Measurements from ENCODE around the gene FANCI. TPM values are rescaled to one million over a fixed set of nuclear protein-coding genes. Genes with fewer than 3 reads are reported as not detected.

FANCI gene
- polyA plus RNA-seq, 4 donors: 30.4 to 43.0 (median 34.9) TPM

DNA sequence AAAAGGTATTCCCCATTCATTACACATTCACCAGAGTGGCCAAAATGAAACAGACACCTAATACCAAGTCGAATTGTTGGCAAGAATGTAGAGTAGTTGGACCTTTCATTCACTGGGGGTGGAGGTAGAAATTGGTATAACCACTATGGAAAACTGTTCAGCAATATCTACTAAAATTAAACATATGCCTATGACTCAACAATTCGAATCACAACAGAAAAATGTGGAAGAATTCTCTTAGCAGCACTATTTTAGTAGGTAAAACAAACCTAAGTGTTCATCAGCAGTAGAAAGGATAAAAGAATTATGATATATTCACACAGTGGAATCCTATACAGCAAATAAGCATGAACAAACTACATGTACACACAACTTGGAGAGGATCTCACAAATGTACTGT, 60.2 kb downstream of the FANCI start:
- no peak for DNase-seq (ENCODE audit: low read depth in 4 of 4, low spot score in 2 of 4)

DNA sequence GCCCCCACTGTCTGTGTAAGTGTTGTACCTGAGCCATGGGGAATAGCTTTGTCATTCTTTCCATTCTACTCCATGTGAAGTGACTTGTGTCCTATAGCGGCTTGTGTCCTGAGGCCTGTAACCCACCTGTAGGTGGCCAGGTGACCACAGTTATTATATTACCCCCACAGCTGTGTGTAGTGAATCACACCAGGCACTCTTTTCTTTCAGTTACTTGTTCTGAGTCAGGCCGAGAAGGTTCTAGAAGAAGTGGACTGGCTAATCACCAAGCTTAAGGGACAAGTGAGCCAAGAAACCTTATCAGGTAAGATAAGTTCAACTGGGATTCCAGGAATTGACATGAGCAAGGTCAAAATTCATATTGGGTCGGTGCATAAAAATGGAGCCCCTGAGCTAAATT, 61.6 kb downstream of the FANCI start:
- no peak for DNase-seq (ENCODE audit: low read depth in 4 of 4, low spot score in 2 of 4)

DNA sequence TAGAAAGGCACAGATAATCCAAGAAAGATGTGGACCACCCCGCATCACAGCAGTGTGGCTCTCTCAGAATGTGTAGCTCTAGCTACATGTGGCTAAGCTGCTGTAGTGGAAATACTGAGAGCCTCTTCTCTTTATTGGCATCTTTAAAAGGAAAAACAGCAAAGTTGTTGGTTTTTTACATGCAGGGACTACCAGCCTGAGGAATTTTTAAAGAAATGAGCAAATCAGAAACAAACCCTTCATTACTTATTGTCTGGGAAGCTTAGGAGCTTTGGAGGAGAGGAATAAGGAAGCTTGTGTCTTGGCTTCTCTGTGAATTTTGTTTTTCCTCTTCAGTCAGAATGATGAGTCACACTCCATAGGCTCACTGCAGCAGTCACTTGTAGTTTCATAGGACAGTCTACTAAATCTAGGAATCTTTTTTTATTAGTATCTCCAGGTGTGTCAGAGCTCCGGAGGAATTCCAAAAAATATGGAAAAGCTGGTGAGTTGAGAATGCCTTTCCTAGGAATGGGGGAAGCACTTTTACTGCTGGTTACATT, 63.3 kb downstream of the FANCI start:
- no peak for DNase-seq (ENCODE audit: low read depth in 4 of 4, low spot score in 2 of 4)

DNA sequence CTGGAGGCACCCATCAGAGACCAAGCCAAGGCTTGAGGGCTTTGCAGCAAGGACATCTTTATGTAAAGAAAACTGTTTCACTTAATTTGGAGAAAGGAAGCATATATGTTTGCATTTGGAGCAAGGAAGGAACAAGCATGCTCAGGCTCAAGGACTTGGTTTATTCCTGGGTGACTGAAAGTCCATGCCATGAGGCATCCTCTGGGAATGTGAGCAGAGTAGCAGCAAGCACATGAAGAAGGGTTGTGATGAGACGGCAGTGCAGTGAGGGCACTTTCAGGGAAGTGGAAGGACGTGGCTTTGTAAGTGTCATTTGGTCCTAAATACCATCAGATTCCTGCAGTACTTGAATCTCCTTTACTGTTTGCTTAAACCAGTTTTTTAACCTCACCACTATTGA, 64.0 kb downstream of the FANCI start:
- no peak for DNase-seq (ENCODE audit: low read depth in 4 of 4, low spot score in 2 of 4)

DNA sequence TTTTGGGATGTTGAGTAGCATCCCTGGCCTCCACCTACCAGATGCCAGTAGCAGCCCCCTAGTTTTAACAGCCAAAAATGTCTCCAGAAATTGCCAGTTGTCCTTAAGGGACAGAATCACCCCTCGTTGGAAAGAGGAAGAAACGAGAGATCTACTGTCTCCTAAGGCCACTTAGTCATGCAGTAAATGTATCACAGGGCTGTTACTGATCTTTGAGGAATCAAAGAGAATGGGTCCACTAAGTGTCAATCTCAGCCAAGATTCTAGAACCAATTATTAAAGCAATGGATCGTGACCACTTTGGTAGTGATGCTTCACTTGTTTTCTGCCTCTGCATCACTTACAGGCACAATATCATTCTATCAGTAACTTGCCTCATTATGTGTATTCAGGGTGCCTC, 64.5 kb downstream of the FANCI start:
- DNase-seq (ENCODE audit: low read depth in 4 of 4, low spot score in 2 of 4): no peak

DNA sequence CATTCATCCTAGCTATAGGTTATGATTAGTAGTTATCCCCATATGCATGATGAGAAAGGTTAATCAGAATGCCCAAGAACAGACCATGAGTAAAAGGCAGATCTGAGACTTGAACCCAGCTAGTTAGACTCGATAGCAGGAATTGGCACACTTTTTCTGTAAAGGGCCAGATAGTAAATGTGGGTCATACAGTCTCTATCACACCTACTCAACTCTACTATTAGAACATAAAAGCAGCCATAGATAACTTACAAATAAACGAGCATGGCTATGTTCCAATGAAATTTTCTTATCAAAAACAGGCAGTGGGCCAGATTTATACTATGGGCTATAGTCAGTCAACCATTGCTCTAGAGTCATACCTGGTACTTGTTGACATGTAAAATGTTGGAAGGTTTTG, 66.2 kb downstream of the FANCI start:
- no peak for DNase-seq (ENCODE audit: low read depth in 4 of 4, low spot score in 2 of 4)

DNA sequence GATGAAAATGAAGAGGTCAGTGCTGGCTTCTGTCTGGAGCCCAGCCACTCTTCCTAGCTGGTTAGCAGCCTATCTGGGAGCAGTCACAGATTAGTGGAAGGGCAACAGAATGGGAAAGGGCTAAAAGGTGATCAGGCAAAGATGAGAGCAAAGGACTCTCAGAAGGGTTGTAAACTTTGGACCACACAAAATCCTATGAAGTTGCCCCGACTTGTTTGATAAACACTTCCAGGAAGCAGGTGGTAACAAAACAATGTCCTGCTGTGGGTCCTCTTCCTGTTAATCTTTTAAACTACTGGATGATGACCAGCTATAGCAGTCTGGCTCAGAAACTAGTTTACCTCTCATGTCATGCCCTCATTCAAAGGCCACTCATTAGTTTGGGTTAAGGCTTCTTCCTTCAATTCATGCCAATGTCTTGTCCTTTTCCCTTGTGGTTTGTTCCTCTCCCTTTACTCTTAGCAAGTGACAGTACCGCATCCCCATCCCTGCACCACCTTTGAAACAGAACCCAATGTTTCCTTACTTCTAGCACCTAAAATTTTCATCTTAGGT, 71.7 kb downstream of the FANCI start:
- DNase-seq (ENCODE audit: low read depth in 4 of 4, low spot score in 2 of 4): no peak

DNA sequence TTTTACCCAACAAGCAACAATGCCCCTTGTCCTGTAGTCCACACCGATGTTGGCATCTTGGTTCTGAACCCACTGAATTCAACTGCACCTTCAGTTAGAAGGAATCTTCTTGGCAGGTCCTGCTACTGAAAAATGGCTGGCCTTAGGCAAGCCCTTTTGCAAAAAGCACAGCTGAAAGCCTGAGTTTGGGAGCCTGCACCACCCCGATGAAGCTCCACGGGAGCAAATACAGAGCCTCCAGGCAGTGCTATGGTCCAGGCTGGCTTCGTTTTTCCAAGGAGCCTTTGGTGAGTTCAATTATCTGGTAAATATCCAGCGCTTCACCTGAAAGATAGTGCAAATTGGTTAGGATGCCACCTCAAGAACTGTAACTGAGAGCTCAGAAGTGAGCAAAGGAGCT, 72.7 kb downstream of the FANCI start:
- no peak for DNase-seq (ENCODE audit: low read depth in 4 of 4, low spot score in 2 of 4)

DNA sequence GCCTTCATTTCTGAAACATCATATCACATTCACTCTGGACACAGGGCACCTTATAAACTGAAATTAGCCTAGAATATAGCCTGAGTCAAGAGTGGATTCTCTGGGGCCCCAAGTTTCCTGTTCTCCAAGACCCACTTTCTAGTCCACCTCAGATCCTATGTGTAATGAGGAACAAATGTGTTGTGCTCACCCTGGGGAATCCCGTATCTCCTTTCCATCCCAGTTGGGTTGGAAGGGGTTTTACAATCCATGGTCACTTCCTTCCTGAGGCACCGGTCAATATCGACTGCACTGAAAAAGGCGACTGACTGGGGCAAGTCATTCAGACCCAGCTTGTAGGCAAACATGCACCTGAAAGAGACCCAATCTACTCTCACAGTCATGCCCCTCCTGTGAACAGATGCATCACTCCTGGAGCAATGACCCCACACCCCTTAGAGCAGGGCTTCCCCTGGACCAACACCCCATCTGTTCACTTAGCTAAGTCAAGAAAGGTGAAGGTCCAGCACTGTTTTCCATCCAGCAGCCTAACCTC, 73.5 kb downstream of the FANCI start:
- no peak for DNase-seq (ENCODE audit: low read depth in 4 of 4, low spot score in 2 of 4)

DNA sequence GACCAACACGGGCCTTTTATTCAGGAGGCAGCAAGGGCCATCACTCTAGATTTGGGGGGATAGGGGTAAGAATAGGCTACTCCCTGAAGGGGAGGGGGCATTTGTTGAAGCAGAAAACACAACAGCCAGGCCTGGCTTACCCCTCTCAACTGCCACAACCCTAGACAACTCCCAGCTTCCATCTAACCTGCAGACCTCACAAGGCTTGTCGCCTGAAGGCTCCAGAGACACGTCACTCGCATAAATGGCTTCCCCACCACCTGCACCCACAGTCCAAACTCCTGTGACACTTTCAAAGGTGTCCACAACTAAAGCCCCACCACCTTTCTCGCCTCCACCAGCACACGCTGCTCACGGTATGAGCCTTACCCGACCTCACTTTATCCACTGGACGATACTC, 75.9 kb downstream of the FANCI start:
- DNase-seq (ENCODE audit: low read depth in 4 of 4, low spot score in 2 of 4): no peak

DNA sequence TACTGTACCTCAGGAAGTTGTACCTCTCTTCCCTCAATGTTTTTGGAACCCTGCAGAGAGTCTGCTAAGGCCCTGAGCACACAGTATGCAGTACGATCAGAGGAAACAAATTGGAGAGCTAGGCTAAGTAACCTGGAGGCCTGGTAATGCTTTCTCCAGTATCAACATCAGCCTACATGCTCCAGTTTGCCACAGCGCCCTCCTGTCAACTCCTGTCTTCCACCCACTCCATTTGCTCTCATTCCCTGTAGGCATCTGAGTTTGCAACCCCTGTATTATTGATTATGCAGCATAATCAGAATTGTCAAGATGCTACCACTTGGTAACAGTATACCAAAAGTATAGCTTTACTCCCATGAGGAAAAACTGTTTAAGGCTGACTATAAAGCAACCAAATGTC, 76.4 kb downstream of the FANCI start:
- DNase-seq (ENCODE audit: low read depth in 4 of 4, low spot score in 2 of 4): no peak

DNA sequence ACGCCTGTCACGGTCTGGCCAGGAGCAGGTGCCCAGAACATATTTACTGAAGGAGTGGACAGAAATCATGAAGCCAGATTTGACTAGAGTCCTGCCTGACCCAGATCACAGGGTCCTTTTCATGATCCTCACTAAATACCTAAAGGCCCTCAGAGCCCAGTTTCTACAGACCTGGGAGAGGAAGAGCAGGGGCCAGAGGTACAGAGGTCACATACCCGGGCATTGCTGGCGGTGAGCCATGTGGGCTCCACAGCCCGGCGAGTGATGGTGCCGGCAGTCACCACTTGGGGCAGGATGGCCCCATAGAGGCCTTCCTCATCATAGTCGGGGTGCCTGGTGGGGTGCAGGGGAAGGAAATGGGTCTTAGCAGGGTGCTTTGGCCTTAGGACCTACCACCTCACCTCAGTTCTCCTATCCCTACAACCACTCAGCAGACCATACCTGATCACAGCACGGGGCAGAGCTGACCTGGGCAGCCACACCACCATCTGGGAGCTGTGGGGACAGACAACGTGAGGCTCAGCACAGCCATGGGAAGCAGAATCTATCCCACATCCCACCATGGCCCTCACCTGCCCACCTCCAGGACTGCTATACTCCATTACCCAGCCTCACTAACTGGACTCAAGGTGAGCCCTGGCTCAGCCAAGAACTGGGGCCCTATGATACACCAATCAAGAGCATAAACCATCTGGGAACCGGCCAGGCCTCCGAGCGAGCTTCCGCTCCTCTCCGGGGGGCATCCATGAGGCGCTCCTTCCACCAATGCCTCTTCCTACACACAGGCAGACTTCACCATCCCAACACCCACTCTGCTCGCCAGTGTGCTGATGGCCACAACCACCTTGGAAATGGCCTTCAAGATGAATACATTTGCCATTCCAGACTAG, 78.0 kb downstream of the FANCI start:
- no peak for DNase-seq (ENCODE audit: low read depth in 4 of 4, low spot score in 2 of 4)

DNA sequence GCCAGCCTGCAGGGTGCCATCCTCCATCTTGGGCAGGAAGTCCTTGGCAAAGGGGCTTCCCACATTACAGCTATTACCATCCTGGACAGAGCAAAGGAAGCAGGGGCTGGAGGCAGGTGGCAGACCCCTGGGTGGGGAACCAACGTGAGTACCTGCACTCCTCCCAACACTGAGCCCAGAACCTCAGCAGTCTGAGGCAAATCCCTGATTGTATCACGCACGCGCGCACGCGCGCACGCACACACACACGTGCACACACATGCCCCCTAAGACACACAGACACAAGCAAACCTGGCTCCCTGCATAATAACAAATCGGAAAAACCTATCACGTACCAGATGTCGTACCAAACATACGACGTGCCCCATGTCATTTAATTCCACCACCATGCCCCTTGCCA, 79.0 kb downstream of the FANCI start:
- DNase-seq (ENCODE audit: low read depth in 4 of 4, low spot score in 2 of 4): no peak

DNA sequence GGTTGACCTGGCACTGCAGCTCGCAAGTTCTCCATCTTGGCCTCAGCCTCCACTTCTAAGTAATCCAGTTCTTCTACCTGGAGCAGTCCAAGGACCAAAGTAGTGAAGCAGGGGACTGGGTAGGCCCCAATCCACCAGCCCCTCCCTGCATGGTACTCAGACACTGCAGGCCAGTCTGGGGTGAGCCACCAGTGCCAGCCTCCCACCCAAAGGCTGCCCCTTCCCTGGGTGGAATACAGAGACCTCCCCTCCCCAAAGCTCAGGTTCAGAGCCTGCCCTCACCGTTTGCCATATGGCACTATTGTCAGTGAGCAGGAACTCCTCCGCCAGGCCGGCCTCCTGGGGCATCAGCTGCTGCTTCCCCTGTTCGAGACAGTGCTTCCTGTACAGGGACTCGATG, 80.0 kb downstream of the FANCI start:
- DNase-seq (ENCODE audit: low read depth in 4 of 4, low spot score in 2 of 4): no peak

DNA sequence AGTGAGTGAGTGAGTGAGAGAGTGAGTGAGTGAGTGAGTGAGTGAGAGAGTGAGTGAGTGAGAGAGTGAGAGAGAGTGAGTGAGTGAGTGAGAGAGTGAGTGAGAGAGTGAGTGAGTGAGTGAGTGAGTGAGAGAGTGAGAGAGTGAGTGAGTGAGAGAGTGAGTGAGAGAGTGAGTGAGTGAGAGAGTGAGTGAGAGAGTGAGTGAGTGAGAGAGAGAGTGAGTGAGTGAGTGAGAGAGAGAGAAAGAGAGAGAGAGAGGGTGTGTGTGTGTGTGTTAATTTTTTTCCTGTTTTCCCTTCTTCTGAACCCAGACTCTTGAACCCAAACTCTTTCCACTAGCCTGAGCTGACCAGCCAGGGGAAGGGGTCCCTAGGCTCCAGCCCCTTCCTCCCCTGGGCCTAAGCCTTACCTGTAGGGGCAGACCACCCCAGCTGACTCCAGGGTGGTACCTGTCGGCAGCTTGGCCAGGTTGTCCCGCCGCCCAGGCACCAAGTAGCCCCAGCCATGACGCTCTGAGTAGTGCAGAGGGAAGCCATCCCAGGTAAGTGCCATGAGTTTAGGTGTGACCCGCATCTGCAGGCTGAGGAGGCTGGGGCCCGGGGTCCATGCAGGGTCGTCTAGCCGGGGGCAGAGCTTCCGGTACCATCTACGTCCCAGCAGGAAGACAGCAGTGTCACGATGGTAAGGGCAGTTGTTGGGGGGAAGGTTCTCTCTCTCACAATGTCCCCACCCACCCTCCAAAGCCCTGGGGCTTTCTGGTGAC, 81.4 kb downstream of the FANCI start:
- DNase-seq (ENCODE audit: low read depth in 4 of 4, low spot score in 2 of 4): no peak

DNA sequence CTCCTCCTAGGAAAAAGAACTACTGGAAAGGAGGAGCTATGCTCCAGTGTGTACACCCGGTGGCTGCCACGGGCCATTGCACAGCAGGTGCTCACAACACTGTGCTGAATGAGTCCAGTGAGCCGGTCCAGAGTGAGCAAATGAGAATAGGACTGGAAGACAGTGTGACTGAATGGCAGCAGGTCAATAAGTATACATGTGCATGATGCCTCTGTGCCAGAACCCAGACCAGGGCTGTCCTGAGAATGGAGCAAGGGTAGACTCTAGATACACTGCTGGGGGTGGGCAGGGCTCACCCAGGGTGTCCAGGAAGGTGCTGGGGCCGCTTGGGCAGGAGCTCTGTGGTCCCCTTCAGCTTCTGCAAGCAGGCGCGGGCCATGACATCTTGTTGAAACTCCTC, 82.5 kb downstream of the FANCI start:
- DNase-seq (ENCODE audit: low read depth in 4 of 4, low spot score in 2 of 4): no peak

DNA sequence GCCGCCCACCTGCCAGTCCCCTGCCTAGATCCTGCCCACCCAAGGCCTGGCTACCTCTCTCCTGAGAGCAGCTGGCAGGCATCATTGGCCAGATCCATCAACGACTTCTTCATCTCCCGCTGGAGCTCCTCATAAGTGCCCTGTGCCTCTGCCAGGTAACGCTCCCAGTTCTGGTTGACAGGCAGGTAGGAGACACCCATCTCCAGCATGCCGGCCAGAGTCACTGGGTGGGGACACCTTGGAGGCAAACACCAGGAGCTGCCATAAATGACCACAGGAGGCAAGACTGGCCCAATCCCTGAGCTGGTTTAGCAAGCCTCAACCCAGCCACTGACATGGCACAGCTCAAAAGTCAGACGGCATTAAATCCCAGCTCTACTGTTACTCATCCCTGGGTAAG, 83.3 kb downstream of the FANCI start:
- DNase-seq (ENCODE audit: low read depth in 4 of 4, low spot score in 2 of 4): no peak

DNA sequence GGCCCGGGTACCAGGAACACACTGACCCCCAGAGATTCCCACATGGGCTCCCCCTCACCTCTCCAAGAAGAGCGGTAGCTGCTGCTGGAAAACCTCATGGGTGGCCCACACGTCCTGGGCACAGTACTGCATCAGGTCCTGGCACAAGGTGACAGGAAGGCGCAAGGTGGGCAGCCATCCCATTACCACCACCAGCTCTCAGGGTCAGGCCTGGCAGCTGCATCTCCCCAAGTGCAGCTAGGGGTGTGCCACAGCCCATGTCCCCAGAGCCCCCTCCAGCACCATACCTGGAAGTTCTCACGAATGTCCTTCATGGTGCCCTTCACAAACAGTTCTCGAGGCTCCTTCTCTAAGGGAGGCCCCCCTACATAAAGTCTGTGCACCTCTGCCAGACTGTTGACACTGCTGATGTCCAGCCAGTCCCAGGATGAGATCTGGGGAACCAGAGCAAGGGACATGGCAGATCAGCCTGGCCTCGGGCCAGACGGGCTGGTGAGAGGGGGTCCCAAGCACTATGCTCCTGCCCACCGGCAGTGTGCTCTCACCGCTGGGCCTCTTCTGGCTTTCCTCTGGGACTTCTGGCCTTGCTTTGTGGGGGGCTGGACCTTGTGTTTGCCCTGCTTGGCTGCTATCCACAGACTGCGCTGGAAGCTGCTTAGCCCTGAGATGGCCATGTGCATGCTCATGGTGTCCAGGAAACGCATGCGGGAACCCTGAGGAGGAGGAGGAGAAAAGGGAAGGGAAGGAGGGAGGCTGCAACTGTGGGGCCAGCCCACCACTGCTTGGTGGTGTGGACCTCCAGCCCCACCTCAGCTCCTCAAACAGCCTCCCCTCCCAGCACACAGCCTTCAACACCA, 84.8 kb downstream of the FANCI start:
- DNase-seq (ENCODE audit: low read depth in 4 of 4, low spot score in 2 of 4): no peak

DNA sequence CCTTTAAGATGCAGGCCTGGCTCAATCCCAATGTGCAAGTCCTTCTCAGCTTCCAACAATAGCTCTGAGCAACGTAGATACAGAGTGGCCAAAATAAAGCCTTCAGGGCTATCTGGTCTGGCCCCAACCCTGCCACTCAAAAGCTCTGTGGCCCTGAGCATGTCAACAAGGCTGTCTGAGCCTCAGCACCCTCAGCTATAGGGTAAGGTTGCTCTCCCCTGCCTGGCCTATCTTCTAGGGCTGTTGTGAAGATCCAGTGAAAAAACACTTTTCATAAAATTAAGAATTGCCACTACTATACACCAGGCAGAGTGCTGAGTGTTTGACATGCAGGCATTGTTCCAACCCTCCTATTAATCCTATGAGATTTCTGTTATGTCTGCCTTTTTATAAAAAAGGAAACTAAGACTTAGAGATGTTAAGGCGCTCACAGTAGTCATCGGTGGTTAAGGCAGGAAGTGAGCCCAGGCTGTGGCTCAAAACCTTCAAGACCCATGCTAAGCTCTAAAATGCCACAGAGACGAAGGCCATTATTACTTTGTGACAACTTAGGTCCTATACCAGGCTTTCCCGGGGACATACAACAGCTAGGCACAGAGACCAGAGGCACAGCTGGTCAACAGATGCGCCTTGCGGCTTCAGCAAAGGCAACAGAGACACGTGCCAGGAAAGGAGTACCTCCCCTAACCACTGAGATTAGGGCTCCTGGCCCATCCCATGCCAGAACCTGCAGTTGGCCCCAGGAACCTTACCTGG, 85.7 kb downstream of the FANCI start:
- no peak for DNase-seq (ENCODE audit: low read depth in 4 of 4, low spot score in 2 of 4)

DNA sequence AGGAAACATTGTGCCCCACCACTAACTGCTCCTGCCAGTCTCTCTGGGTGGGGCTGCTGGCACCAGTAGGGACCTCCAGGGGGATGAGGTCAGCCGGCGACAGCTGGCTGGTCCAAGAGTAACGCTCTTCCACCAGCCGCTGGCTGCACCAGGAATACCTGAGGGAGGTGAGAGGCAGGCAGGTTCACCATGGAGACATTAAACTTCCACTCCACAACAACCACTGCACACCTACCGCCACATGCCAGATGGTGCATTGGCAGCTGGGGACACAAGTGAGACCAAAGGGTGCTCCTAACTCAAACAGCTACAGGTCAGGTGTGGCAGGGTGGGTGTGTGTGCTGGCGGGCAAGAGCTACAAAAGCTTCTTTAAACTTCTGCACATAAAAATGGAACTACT, 86.3 kb downstream of the FANCI start:
- no peak for DNase-seq (ENCODE audit: low read depth in 4 of 4, low spot score in 2 of 4)

All from left renal cortex interstitium (tissue), 4 donors.